Neural progenitor cell (in vitro differentiated cells): Measurements from ENCODE around the gene NOTCH1. TPM values are rescaled to one million over a fixed set of nuclear protein-coding genes. Genes with fewer than 3 reads are reported as not detected.

Source experiments
- DNase-seq: peaks from one replicate; pipeline ENCODE4 v3.0.0-alpha.2; 2016; ENCODE audit warnings: low spot score
- H2AFZ ChIP-seq: fragments of 200-600 bp; sonication (generic); replicated peaks from 2 replicates; pipeline ENCODE4 v1.6.1; 2016; ENCODE audit warnings: antibody characterized with exemption
- H3F3A ChIP-seq: fragments of 200-600 bp; sonication (generic); 2 replicates; pipeline ENCODE4 v1.6.1; 2016; ENCODE audit warnings: antibody characterized with exemption, low read depth
- H3K27ac ChIP-seq: fragments of 200-600 bp; sonication (generic); 2 replicates; pipeline ENCODE4 v1.5.1; 2016; ENCODE audit warnings: mild to moderate bottlenecking
- H3K27me3 ChIP-seq: fragments of 200-600 bp; sonication (generic); 2 replicates; pipeline ENCODE4 v1.6.1; 2016; ENCODE audit warnings: mild to moderate bottlenecking, moderate library complexity
- H3K36me3 ChIP-seq: fragments of 200-600 bp; sonication (generic); 2 replicates; pipeline ENCODE4 v1.5.1; 2016
- H3K4me1 ChIP-seq: fragments of 200-600 bp; sonication (generic); 2 replicates; pipeline ENCODE4 v1.6.1; 2016; ENCODE audit warnings: mixed run types
- H3K4me2 ChIP-seq: fragments of 200-600 bp; sonication (generic); 2 replicates; pipeline ENCODE4 v1.6.1; 2016
- H3K4me3 ChIP-seq: fragments of 200-600 bp; sonication (generic); 2 replicates; pipeline ENCODE4 v1.5.1; 2016
- H3K79me2 ChIP-seq: fragments of 200-600 bp; sonication (generic); 2 replicates; pipeline ENCODE4 v1.6.1; 2016; ENCODE audit warnings: low read depth
- H3K9ac ChIP-seq: fragments of 200-600 bp; sonication (generic); 2 replicates; pipeline ENCODE4 v1.6.1; 2016
- H3K9me3 ChIP-seq: fragments of 200-600 bp; sonication (generic); 2 replicates; pipeline ENCODE4 v1.5.1; 2016; ENCODE audit warnings: low read depth
- H4K20me1 ChIP-seq: fragments of 200-600 bp; sonication (generic); 2 replicates; pipeline ENCODE4 v1.6.1; 2016; ENCODE audit warnings: low read depth
- H3K27ac Mint-ChIP-seq: 3 replicates; pipeline ENCODE4 v1.8.0; 2021; ENCODE audit warnings: mixed read lengths
- H3K27me3 Mint-ChIP-seq: 2 replicates; pipeline ENCODE4 v1.8.0; 2022; ENCODE audit warnings: low read depth, mild to moderate bottlenecking, inconsistent platforms, moderate library complexity, mixed read lengths; ENCODE audit not compliant: insufficient read depth
- H3K36me3 Mint-ChIP-seq: 3 replicates; pipeline ENCODE4 v1.8.0; 2021; ENCODE audit warnings: mixed read lengths
- H3K4me1 Mint-ChIP-seq: 3 replicates; pipeline ENCODE4 v1.8.0; 2021; ENCODE audit warnings: mixed read lengths
- H3K4me3 Mint-ChIP-seq: 3 replicates; pipeline ENCODE4 v1.8.0; 2021; ENCODE audit warnings: mild to moderate bottlenecking, moderate library complexity, mixed read lengths
- H3K9me3 Mint-ChIP-seq: 3 replicates; pipeline ENCODE4 v1.8.0; 2020; ENCODE audit warnings: mixed read lengths
- EZH2 ChIP-seq: fragments of 200-600 bp; sonication (generic); IDR thresholded peaks from 2 replicates; pipeline ENCODE4 v1.6.1; 2017; ENCODE audit warnings: antibody characterized with exemption, mild to moderate bottlenecking, moderate library complexity
- EZH2phosphoT487 ChIP-seq: fragments of 200-600 bp; sonication (generic); IDR thresholded peaks from 2 replicates; pipeline ENCODE4 v1.6.1; 2017; ENCODE audit warnings: antibody characterized with exemption
- total RNA-seq: library from RNA; depleted of rRNA; stranded (reverse); fragments of >200 nt; gene quantifications from 2 replicates; pipeline ENCODE4 v1.2.3, GENCODE V29; 2015; ENCODE audit warnings: low replicate concordance
- TF ChIP-seq, protein P1 (sequence below): fragments of 200-600 bp; sonication (generic); IDR thresholded peaks from 2 replicates; pipeline ENCODE4 v1.5.1; 2017; ENCODE audit warnings: antibody characterized with exemption, mild to moderate bottlenecking

The NOTCH1 gene
- total RNA-seq, 1 donor from 2014 or later: 11.7 TPM

- no peak overlapping the region for H3K4me2 ChIP-seq
- H3K9ac ChIP-seq: no peak overlapping the region
- H3K27ac Mint-ChIP-seq: no peak overlapping the region
- peaks cover 32% of the 10 kb centered on the region for H3K36me3 Mint-ChIP-seq
- H3K79me2 ChIP-seq: no peaks in the 10 kb centered on the region
- no peaks in the 10 kb centered on the region for H3K4me1 Mint-ChIP-seq
- no peaks in the 10 kb centered on the region for H3K4me1 ChIP-seq
- no peaks in the 10 kb centered on the region for H3F3A ChIP-seq
- H3K27me3 Mint-ChIP-seq: peaks cover 7% of the 10 kb centered on the region
- no peaks in the 10 kb centered on the region for H3K27me3 ChIP-seq
- peaks cover 3% of the 10 kb centered on the region for H3K36me3 ChIP-seq
- H3K9me3 ChIP-seq: no peaks in the 10 kb centered on the region
- no peak overlapping the region for H3K4me3 ChIP-seq
- no peak overlapping the region for H2AFZ ChIP-seq
- H3K4me3 Mint-ChIP-seq: no peak overlapping the region
- peaks cover 7% of the 10 kb centered on the region for H4K20me1 ChIP-seq
- no peak overlapping the region for H3K27ac ChIP-seq
- no peaks in the 10 kb centered on the region for H3K9me3 Mint-ChIP-seq
- no peak for TF ChIP-seq EZH2phosphoT487
- no peak for TF ChIP-seq EZH2
- TF ChIP-seq, protein P1, sequence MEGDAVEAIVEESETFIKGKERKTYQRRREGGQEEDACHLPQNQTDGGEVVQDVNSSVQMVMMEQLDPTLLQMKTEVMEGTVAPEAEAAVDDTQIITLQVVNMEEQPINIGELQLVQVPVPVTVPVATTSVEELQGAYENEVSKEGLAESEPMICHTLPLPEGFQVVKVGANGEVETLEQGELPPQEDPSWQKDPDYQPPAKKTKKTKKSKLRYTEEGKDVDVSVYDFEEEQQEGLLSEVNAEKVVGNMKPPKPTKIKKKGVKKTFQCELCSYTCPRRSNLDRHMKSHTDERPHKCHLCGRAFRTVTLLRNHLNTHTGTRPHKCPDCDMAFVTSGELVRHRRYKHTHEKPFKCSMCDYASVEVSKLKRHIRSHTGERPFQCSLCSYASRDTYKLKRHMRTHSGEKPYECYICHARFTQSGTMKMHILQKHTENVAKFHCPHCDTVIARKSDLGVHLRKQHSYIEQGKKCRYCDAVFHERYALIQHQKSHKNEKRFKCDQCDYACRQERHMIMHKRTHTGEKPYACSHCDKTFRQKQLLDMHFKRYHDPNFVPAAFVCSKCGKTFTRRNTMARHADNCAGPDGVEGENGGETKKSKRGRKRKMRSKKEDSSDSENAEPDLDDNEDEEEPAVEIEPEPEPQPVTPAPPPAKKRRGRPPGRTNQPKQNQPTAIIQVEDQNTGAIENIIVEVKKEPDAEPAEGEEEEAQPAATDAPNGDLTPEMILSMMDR: no peak
- no peak for DNase-seq
These were observed 86.4 kb downstream of the NOTCH1 start for GRCh38 chr9:136459425-136459824.

DNA sequence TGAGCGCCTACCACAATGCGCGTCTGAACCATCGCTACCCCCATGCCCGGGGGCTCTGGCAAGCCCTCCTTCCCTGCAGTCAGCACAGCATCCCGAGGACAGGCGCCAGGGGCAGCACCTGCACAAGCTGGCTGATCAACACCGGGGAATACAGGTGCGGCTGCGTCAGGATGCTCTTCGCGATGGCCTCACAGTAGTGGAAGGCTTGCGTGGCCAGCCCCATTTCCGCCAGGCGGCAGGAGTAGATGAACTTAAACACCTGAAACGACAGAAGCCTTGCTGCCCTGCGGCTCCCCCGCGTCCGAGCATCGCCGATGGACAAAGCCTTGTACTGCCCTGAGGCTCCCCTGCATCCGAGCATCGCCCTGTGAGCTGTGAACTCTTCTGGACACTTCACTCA, 88.5 kb downstream of the NOTCH1 start:
- no peaks in the 10 kb centered on the region for H3K4me1 Mint-ChIP-seq
- H3K9ac ChIP-seq: no peak overlapping the region
- DNase-seq: no peak
- H3K36me3 ChIP-seq: no peaks in the 10 kb centered on the region
- H3K4me3 Mint-ChIP-seq: no peak overlapping the region
- H3K4me2 ChIP-seq: no peak overlapping the region
- no peaks in the 10 kb centered on the region for H3K4me1 ChIP-seq
- no peaks in the 10 kb centered on the region for H3F3A ChIP-seq
- H4K20me1 ChIP-seq: peaks cover 5% of the 10 kb centered on the region
- no peaks in the 10 kb centered on the region for H3K27me3 ChIP-seq
- no peak overlapping the region for H3K27ac ChIP-seq
- H3K9me3 ChIP-seq: no peaks in the 10 kb centered on the region
- peaks cover 35% of the 10 kb centered on the region for H3K36me3 Mint-ChIP-seq
- no peak overlapping the region for H3K27ac Mint-ChIP-seq
- peaks cover 9% of the 10 kb centered on the region for H3K27me3 Mint-ChIP-seq
- H3K79me2 ChIP-seq: no peaks in the 10 kb centered on the region
- no peak overlapping the region for H3K4me3 ChIP-seq
- H3K9me3 Mint-ChIP-seq: no peaks in the 10 kb centered on the region
- no peak for TF ChIP-seq EZH2
- no peak for TF ChIP-seq EZH2phosphoT487
- TF ChIP-seq, protein P1: no peak
- no peak overlapping the region for H2AFZ ChIP-seq

GRCh38 chr9:136456258-136456657, 89.6 kb downstream of the NOTCH1 start:
- peaks cover 10% of the 10 kb centered on the region for H4K20me1 ChIP-seq
- no peak overlapping the region for H2AFZ ChIP-seq

More at GRCh38 chr9:136456258-136456657, 89.6 kb downstream of the NOTCH1 start:
- H3K4me2 ChIP-seq: no peak overlapping the region
- TF ChIP-seq, protein P1: no peak
- TF ChIP-seq EZH2 (no peak), EZH2phosphoT487 (no peak)
- no peaks in the 10 kb centered on the region for H3F3A ChIP-seq
- no peaks in the 10 kb centered on the region for H3K36me3 ChIP-seq
- no peaks in the 10 kb centered on the region for H3K9me3 ChIP-seq
- no peak overlapping the region for H3K9ac ChIP-seq
- H3K27ac ChIP-seq: no peak overlapping the region
- no peak for DNase-seq
- H3K4me3 Mint-ChIP-seq: no peak overlapping the region
- H3K9me3 Mint-ChIP-seq: no peaks in the 10 kb centered on the region
- no peaks in the 10 kb centered on the region for H3K27me3 ChIP-seq
- no peak overlapping the region for H3K4me3 ChIP-seq
- H3K27ac Mint-ChIP-seq: no peak overlapping the region
- peaks cover 29% of the 10 kb centered on the region for H3K36me3 Mint-ChIP-seq
- no peaks in the 10 kb centered on the region for H3K4me1 ChIP-seq
- no peaks in the 10 kb centered on the region for H3K79me2 ChIP-seq
- peaks cover 9% of the 10 kb centered on the region for H3K27me3 Mint-ChIP-seq
- H3K4me1 Mint-ChIP-seq: no peaks in the 10 kb centered on the region
